GM23338 (cell line): ENCODE data around the gene SORL1. TPM values are rescaled to one million over a fixed set of nuclear protein-coding genes. Genes with fewer than 3 reads are reported as not detected.

Source experiments
- ATAC-seq: fragments of 200-7000 bp; cut with Tn5 transposase; 3 replicates; pipeline ENCODE4 v1.9.1; 2020
- DNase-seq: peaks from one replicate; pipeline ENCODE4 v3.0.0-alpha.2; 2015; ENCODE audit warnings: low spot score
- H2AFZ ChIP-seq: fragments of 200-600 bp; sonication (generic); 2 replicates; pipeline ENCODE4 v1.8.0; 2016; ENCODE audit warnings: antibody characterized with exemption, mild to moderate bottlenecking, moderate library complexity
- H3F3A ChIP-seq: fragments of 200-600 bp; sonication (generic); replicated peaks from 2 replicates; pipeline ENCODE4 v1.8.0; 2017; ENCODE audit warnings: antibody characterized with exemption, mixed run types, low read depth
- H3K27ac ChIP-seq: fragments of 200-600 bp; sonication (generic); 2 replicates; pipeline ENCODE4 v1.6.1; 2016; ENCODE audit warnings: low read depth
- H3K27me3 ChIP-seq: fragments of 200-600 bp; sonication (generic); 2 replicates; pipeline ENCODE4 v1.8.0; 2016; ENCODE audit warnings: mild to moderate bottlenecking, mixed run types, moderate library complexity; ENCODE audit not compliant: insufficient read depth
- H3K36me3 ChIP-seq: fragments of 200-600 bp; sonication (generic); 2 replicates; pipeline ENCODE4 v1.8.0; 2016; ENCODE audit warnings: mild to moderate bottlenecking; ENCODE audit not compliant: insufficient read depth
- H3K4me1 ChIP-seq: fragments of 200-600 bp; sonication (generic); 2 replicates; pipeline ENCODE4 v1.8.0; 2016; ENCODE audit warnings: mild to moderate bottlenecking, moderate library complexity; ENCODE audit not compliant: insufficient read depth
- H3K4me2 ChIP-seq: fragments of 200-600 bp; sonication (generic); 2 replicates; pipeline ENCODE4 v1.7.1; 2017; ENCODE audit warnings: mixed run types
- H3K4me3 ChIP-seq: fragments of 200-600 bp; sonication (generic); 2 replicates; pipeline ENCODE4 v1.6.1; 2016; ENCODE audit warnings: mixed run types
- H3K79me2 ChIP-seq: fragments of 200-600 bp; sonication (generic); replicated peaks from 2 replicates; pipeline ENCODE4 v1.8.0; 2017; ENCODE audit warnings: mild to moderate bottlenecking; ENCODE audit not compliant: insufficient read depth
- H3K9me2 ChIP-seq: fragments of 200-600 bp; sonication (generic); 2 replicates; pipeline ENCODE4 v1.8.0; 2017; ENCODE audit not compliant: insufficient read depth
- H4K20me1 ChIP-seq: fragments of 200-600 bp; sonication (generic); replicated peaks from 2 replicates; pipeline ENCODE4 v1.8.0; 2017; ENCODE audit warnings: mild to moderate bottlenecking; ENCODE audit not compliant: insufficient read depth
- H3K27ac Mint-ChIP-seq: 2 replicates; pipeline ENCODE4 v1.8.0; 2020; ENCODE audit warnings: inconsistent platforms, mild to moderate bottlenecking, moderate library complexity, mixed read lengths
- H3K27me3 Mint-ChIP-seq: 3 replicates; pipeline ENCODE4 v1.8.0; 2022; ENCODE audit warnings: low read depth, mild to moderate bottlenecking, moderate library complexity, mixed read lengths, inconsistent platforms; ENCODE audit not compliant: insufficient read depth, poor library complexity
- H3K36me3 Mint-ChIP-seq: 3 replicates; pipeline ENCODE4 v1.8.0; 2021; ENCODE audit warnings: low read depth, mild to moderate bottlenecking, inconsistent platforms, moderate library complexity, mixed read lengths
- H3K4me1 Mint-ChIP-seq: 3 replicates; pipeline ENCODE4 v1.8.0; 2020; ENCODE audit warnings: mild to moderate bottlenecking, inconsistent platforms, mixed read lengths
- H3K4me3 Mint-ChIP-seq: 3 replicates; pipeline ENCODE4 v1.8.0; 2021; ENCODE audit warnings: moderate library complexity, mild to moderate bottlenecking, inconsistent platforms, mixed read lengths
- H3K9me3 Mint-ChIP-seq: 3 replicates; pipeline ENCODE4 v1.8.0; 2020; ENCODE audit warnings: moderate library complexity, mild to moderate bottlenecking, inconsistent platforms, mixed read lengths
- CREB1 ChIP-seq: fragments of 250-450 bp; sonication (Bioruptor Pico); IDR thresholded peaks from 2 replicates; pipeline ENCODE4 v1.5.0; 2020; ENCODE audit warnings: low read depth, mild to moderate bottlenecking, moderate library complexity
- CTCF ChIP-seq, 2 experiments: fragments of 200-600 bp in 1 of 2; sonication (generic) in 1 of 2; conservative IDR thresholded peaks; 2 replicates each; pipeline versions ENCODE4 v1.5.1 to v1.6.1; 2016 to 2017; ENCODE audit warnings: antibody characterized with exemption in 2 of 2, low read depth in 2 of 2, mild to moderate bottlenecking in 2 of 2, moderate library complexity in 1 of 2
- ETS1 ChIP-seq: IDR thresholded peaks from 2 replicates; pipeline ENCODE4 v1.6.1; 2016; ENCODE audit warnings: antibody characterized with exemption
- EZH2phosphoT487 ChIP-seq: fragments of 200-600 bp; sonication (generic); IDR thresholded peaks from one replicate; pipeline ENCODE4 v1.8.1; 2018; ENCODE audit warnings: antibody characterized with exemption; ENCODE audit not compliant: unreplicated experiment
- JUNB ChIP-seq: IDR thresholded peaks from one replicate; pipeline ENCODE4 v1.6.1; 2016; ENCODE audit warnings: antibody characterized with exemption; ENCODE audit not compliant: unreplicated experiment
- NANOG ChIP-seq: IDR thresholded peaks from 2 replicates; pipeline ENCODE4 v1.6.1; 2016; ENCODE audit warnings: antibody characterized with exemption, borderline replicate concordance
- POLR2AphosphoS5 ChIP-seq: IDR thresholded peaks from 2 replicates; pipeline ENCODE4 v1.6.1; 2016; ENCODE audit warnings: antibody characterized with exemption, low read depth
- REST ChIP-seq: IDR thresholded peaks from one replicate; pipeline ENCODE4 v1.6.1; 2018; ENCODE audit warnings: antibody characterized with exemption; ENCODE audit not compliant: unreplicated experiment
- ZNF114 ChIP-seq: fragments of 250-450 bp; sonication (Bioruptor Pico); IDR thresholded peaks from 2 replicates; pipeline ENCODE4 v1.5.0; 2020; ENCODE audit warnings: mild to moderate bottlenecking, moderate library complexity
- ZNF331 ChIP-seq: fragments of 250-450 bp; sonication (Bioruptor Pico); IDR thresholded peaks from 2 replicates; pipeline ENCODE4 v1.5.0; 2020; ENCODE audit warnings: low read depth, mild to moderate bottlenecking, moderate library complexity
- polyA plus RNA-seq: library from polyadenylated mRNA; unstranded; fragments of >200 nt; fragmentation: Nextera tagmentation; extraction: Ambion mirVana; gene quantifications from 2 replicates; pipeline ENCODE4 v1.2.1, GENCODE V29; 2016
- total RNA-seq: library from RNA; depleted of rRNA; stranded (reverse); fragments of >200 nt; shearing (Covaris generic); gene quantifications from 2 replicates; pipeline ENCODE4 v1.2.3, GENCODE V29; 2014

The SORL1 gene
- total and polyA plus RNA-seq, 2 experiments from 2014 or later = 23.0 to 78.8 TPM

- Histone ChIP-seq H4K20me1 (peaks cover 10% of the 10 kb centered on the region), H3K9me2 (no peaks in the 10 kb centered on the region), H3K27me3 (no peaks in the 10 kb centered on the region), H3K4me2 (no peak overlapping the region), H3K79me2 (peaks cover 100% of the 10 kb centered on the region), H3K36me3 (no peaks in the 10 kb centered on the region), H3K4me1 (peaks cover 91% of the 10 kb centered on the region), H3K27ac (no peak overlapping the region), H2AFZ (no peak overlapping the region), H3K4me3 (no peak overlapping the region), H3F3A (peaks cover 2% of the 10 kb centered on the region; the same call in 1 of the 2 replicates)
- H3K4me3 Mint-ChIP-seq = no peak overlapping the region
- H3K9me3 Mint-ChIP-seq = no peaks in the 10 kb centered on the region
- peaks cover 7% of the 10 kb centered on the region; the same call in 1 of the 3 replicates for H3K36me3 Mint-ChIP-seq
- DNase-seq (no peak), ATAC-seq (no peak)
- H3K27me3 Mint-ChIP-seq = peaks cover 8% of the 10 kb centered on the region
- no peak overlapping the region for H3K27ac Mint-ChIP-seq
- TF ChIP-seq CREB1 (CRISPR knock-in tag) (no peak), ZNF114 (no peak), CTCF (conservative IDR thresholded peaks at IDR 0.05; ENCODE audit: low read depth in 2 of 2) (no peak), ETS1 (no peak), JUNB (no peak), EZH2phosphoT487 (no peak), NANOG (no peak), POLR2AphosphoS5 (no peak)
- H3K4me1 Mint-ChIP-seq = peaks cover 89% of the 10 kb centered on the region
These were observed 8.9 kb downstream of the SORL1 start for GRCh38 chr11:121460941-121461514.

GRCh38 chr11:121461843-121462242 lies 9.7 kb downstream of the SORL1 start:
- Mint-ChIP-seq H3K9me3 (no peaks in the 10 kb centered on the region), H3K4me1 (peaks cover 89% of the 10 kb centered on the region), H3K36me3 (peaks cover 7% of the 10 kb centered on the region; the same call in 1 of the 3 replicates), H3K27me3 (peaks cover 12% of the 10 kb centered on the region), H3K27ac (no peak overlapping the region), H3K4me3 (no peak overlapping the region)
- Histone ChIP-seq H3K79me2 (peaks cover 98% of the 10 kb centered on the region), H3K4me2 (no peak overlapping the region), H3K4me3 (no peak overlapping the region), H3K4me1 (peaks cover 90% of the 10 kb centered on the region), H3K9me2 (no peaks in the 10 kb centered on the region), H3K27me3 (no peaks in the 10 kb centered on the region), H3F3A (peaks cover 5% of the 10 kb centered on the region; the same call in 1 of the 2 replicates), H3K27ac (peak overlapping the region; percentile 57; the same call in 1 of the 2 replicates), H2AFZ (no peak overlapping the region), H4K20me1 (peaks cover 11% of the 10 kb centered on the region), H3K36me3 (no peaks in the 10 kb centered on the region)
- DNase-seq (no peak), ATAC-seq (no peak)
- TF ChIP-seq ZNF331 (CRISPR knock-in tag) (no peak), POLR2AphosphoS5 (no peak), NANOG (no peak), ZNF114 (no peak), JUNB (no peak), CTCF (conservative IDR thresholded peaks at IDR 0.05; ENCODE audit: low read depth in 2 of 2) (no peak), REST (no peak), CREB1 (CRISPR knock-in tag) (no peak)
